Adrenal gland (tissue), 12 donors: ENCODE results near the gene ACOX3. TPM values are rescaled to one million over a fixed set of nuclear protein-coding genes. Genes with fewer than 3 reads are reported as not detected.
"Not testable (repeated sequence)": the region's sequence is repeated elsewhere in the genome, so short reads cannot be mapped to it uniquely, and the experiment has no call there.

Experiments used
- DNase-seq, 7 donors: peaks; one replicate each; pipeline ENCODE4 v3.0.0-alpha.2; 2019 to 2020
- H3K27ac ChIP-seq, 5 donors: fragments of 200-600 bp; sonication (generic) in 4 of 5; 1 replicate in 3 of 5; 2 replicates in 2 of 5; pipeline versions ENCODE4 v1.5.1 to v1.8.0; 2016 to 2020; ENCODE audit warnings: mild to moderate bottlenecking in 1 of 5
- H3K27me3 ChIP-seq: fragments of 200-600 bp; 2 replicates; pipeline ENCODE4 v1.8.0; 2021
- H3K36me3 ChIP-seq, 2 donors: fragments of 200-600 bp; replicated peaks in 1 of 2; 1 replicate in 1 of 2; 2 replicates in 1 of 2; pipeline versions ENCODE4 v1.5.1 to v1.8.0; 2018 to 2022
- H3K4me1 ChIP-seq, 2 donors: fragments of 200-600 bp; replicated peaks in 1 of 2; 1 replicate in 1 of 2; 2 replicates in 1 of 2; pipeline versions ENCODE4 v1.5.1 to v1.8.0; 2018 to 2021
- H3K4me3 ChIP-seq, 4 donors: fragments of 200-600 bp; sonication (generic) in 3 of 4; one replicate each; pipeline ENCODE4 v1.5.1; 2016 to 2018
- H3K9me3 ChIP-seq, 3 donors: fragments of 200-600 bp; sonication (generic) in 1 of 3; replicated peaks in 1 of 3; 1 replicate in 2 of 3; 2 replicates in 1 of 3; pipeline versions ENCODE4 v1.5.1 to v1.8.0; 2016 to 2021
- CTCF ChIP-seq, 6 experiments: fragments of 450-650 bp in 4 of 6; fragments of 200-600 bp in 2 of 6; sonication (generic) in 1 of 6; IDR thresholded peaks; 1 replicate in 5 of 6; 2 replicates in 1 of 6; pipeline versions ENCODE4 v1.5.1 to v1.8.0; 2016 to 2021; ENCODE audit warnings: antibody characterized with exemption in 6 of 6, mild to moderate bottlenecking in 2 of 6, moderate library complexity in 1 of 6
- POLR2A ChIP-seq, 2 donors: fragments of 450-650 bp; IDR thresholded peaks; one replicate each; pipeline ENCODE4 v1.6.1; 2017; ENCODE audit warnings: antibody characterized with exemption in 2 of 2, mild to moderate bottlenecking in 2 of 2, moderate library complexity in 1 of 2
- WGBS, 4 donors: extraction: QIAGEN DNeasy Blood & Tissue Kit in 2 of 4; methylation state at CpG; one replicate each; pipeline versions ENCODE4 v1.1.5 to v1.1.7; 2013 to 2017; 5-methylcytosine and 5-hydroxymethylcytosine counted together
- intact Hi-C, 2 donors: fragments of 100-400 bp; cut with DNase I; formaldehyde crosslinking; loops; one replicate each; pipeline versions ENCODE4 v1.14.1 to v1.15.0; 2022 to 2023
- polyA plus RNA-seq, 3 donors: library from polyadenylated mRNA; stranded (reverse); fragments of 200-250 nt in 2 of 3; fragments of 350-450 nt in 1 of 3; fragmentation: Illumina TruSeq in 1 of 3; extraction: RNeasy Lipid Tissue Mini Kit (QIAGEN cat#74804) in 1 of 3; gene quantifications; one replicate each; pipeline ENCODE4 v1.2.3, GENCODE V29; 2013 to 2014
- total RNA-seq, 9 donors: library from RNA; depleted of rRNA in 4 of 9; stranded (reverse); fragments of >200 nt in 4 of 9; fragments of 120-200 nt in 1 of 9; fragmentation: NEBNext Ultra II Directional in 1 of 9; extraction: Animal tissue kit (Norgen Biotek cat#: 25700) in 1 of 9; gene quantifications; one replicate each; pipeline versions ENCODE4 v1.1.0 to v1.2.4, GENCODE V29; 2013 to 2023
- donor health status: healthy with polysubstance abuse.
- donor health status: Bipolar disorder and iron deficiency.
- donor health status: DM: yes; HTN: yes; CAD: no.
- donor health status: DM: no; HTN: no; CAD: no.
- donor health status: DM: no; HTN: no; CAD: no.
- donor health status: DM: yes; HTN: yes; CAD: no.

The ACOX3 gene
- total and polyA plus RNA-seq, 12 donors, result 10.4 to 44.2 (median 26.3) TPM

GRCh38 chr4:8342651-8343261 lies 97.8 kb downstream of the ACOX3 start:
- intact Hi-C loops, result no loop called here
- peak in 1 of 7 donors; percentile 3 for DNase-seq
- Histone ChIP-seq H3K27ac (no peak overlapping the region), H3K27me3 (peaks cover 5% of the 10 kb centered on the region), H3K36me3 (no peaks in the 10 kb centered on the region), H3K4me1 (no peaks in the 10 kb centered on the region), H3K4me3 (no peak overlapping the region), H3K9me3 (no peaks in the 10 kb centered on the region)
- no peak for TF ChIP-seq CTCF (IDR thresholded peaks at IDR 0.05)
- no peak for TF ChIP-seq POLR2A (IDR thresholded peaks at IDR 0.05)
- 83 to 90% (median 87%) methylated on average over 9 to 16 of the region's 16 CpGs for WGBS, 4 donors

- DNase-seq, result no peak
- Histone ChIP-seq H3K27me3 (peaks cover 5% of the 10 kb centered on the region), H3K36me3 (no peaks in the 10 kb centered on the region), H3K9me3 (no peaks in the 10 kb centered on the region), H3K27ac (no peak overlapping the region), H3K4me1 (no peaks in the 10 kb centered on the region), H3K4me3 (no peak overlapping the region)
- intact Hi-C loops, result no loop called here
- TF ChIP-seq CTCF (IDR thresholded peaks at IDR 0.05) (no peak), POLR2A (IDR thresholded peaks at IDR 0.05) (no peak)
- WGBS, 4 donors, result 85 to 94% (median 88%) methylated on average over 10 of the region's 10 CpGs
Observed at GRCh38 chr4:8341691-8342090, 98.8 kb downstream of the ACOX3 start.

- H3K9me3 ChIP-seq, H3K27me3 ChIP-seq, H3K4me1 ChIP-seq, DNase-seq, H3K36me3 ChIP-seq, H3K4me3 ChIP-seq, intact Hi-C loops: not testable (repeated sequence)
- H3K27ac ChIP-seq, result peak overlapping the region in 1 of 5 donors; percentile 17
- WGBS, 4 donors, result 82 to 91% (median 90%) methylated on average over 6 to 7 of the region's 7 CpGs
Observed at GRCh38 chr4:8341281-8341680, 99.2 kb downstream of the ACOX3 start.

GRCh38 chr4:8340781-8341241 lies 99.7 kb downstream of the ACOX3 start:
- H3K27ac ChIP-seq, result peak overlapping the region in 2 of 5 donors; percentile 17 to 67
- peak in 3 of 7 donors; percentile 25 to 66 (median 47) for DNase-seq
- WGBS, 4 donors, result 57 to 64% (median 57%) methylated on average over 8 of the region's 8 CpGs
- no peaks in the 10 kb centered on the region for H3K9me3 ChIP-seq
- H3K4me1 ChIP-seq, result no peaks in the 10 kb centered on the region
- H3K27me3 ChIP-seq, result no peaks in the 10 kb centered on the region
- H3K4me3 ChIP-seq, result no peak overlapping the region
- TF ChIP-seq POLR2A (IDR thresholded peaks at IDR 0.05), result no peak
- intact Hi-C loops, result no loop called here
- H3K36me3 ChIP-seq, result no peaks in the 10 kb centered on the region

GRCh38 chr4:8338351-8338961 lies 102.1 kb downstream of the ACOX3 start:
- WGBS, 4 donors, result 62 to 71% (median 68%) methylated on average over 4 of the region's 4 CpGs
- Histone ChIP-seq H3K4me1 (no peaks in the 10 kb centered on the region), H3K4me3 (no peak overlapping the region), H3K27ac (no peak overlapping the region), H3K9me3 (no peaks in the 10 kb centered on the region), H3K36me3 (no peaks in the 10 kb centered on the region), H3K27me3 (no peaks in the 10 kb centered on the region)
- TF ChIP-seq POLR2A (IDR thresholded peaks at IDR 0.05) (no peak), CTCF (IDR thresholded peaks at IDR 0.05) (no peak)
- DNase-seq, result no peak
- intact Hi-C loops, result no loop called here
